Anterior cingulate cortex (tissue), 58 donors: ENCODE results near the gene TSPAN18.
A peak's percentile ranks its signal among the peaks of the same experiment; 100 is the strongest.

Experiments
- DNase-seq, 58 donors: peaks; one replicate each; lab custom pipeline; 2025; lab: John Stamatoyannopoulos, UW

Gene TSPAN18

DNA sequence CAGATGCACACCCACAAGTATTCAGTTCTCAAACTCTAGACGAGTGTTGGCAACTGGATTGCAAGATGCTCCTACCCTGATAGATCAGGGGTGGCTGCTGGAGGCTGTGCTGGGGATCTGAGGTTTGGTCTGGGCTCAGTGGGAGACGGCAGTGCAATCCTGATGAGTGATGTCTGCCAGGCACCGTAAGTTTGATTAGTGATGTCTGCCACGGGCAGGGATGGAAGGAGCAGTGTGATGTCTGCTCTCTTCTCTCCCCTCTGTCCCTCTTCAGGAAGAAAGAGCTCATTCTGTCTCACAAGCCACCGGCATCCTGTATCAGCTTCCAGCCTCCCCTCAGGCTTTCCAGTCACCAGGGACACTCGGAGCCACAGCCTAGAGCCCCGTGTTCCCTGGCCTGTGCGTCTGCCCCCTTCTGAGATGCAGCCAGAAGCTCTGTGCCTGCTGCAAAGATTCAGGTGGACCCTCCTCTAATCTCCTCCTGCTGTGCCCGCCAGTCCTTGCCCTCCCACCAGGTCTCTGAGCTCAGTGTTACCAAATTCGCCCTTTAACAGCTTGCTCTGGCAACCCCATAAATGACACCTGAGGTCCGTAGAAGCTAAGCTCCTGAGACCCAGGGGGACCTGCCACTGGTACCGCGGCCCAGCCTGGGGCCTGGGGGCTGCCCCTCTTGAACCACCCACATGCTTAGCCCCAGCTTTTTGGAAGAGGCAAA, 204.0 kb downstream of the TSPAN18 start:
- DNase-seq: no peak

DNA sequence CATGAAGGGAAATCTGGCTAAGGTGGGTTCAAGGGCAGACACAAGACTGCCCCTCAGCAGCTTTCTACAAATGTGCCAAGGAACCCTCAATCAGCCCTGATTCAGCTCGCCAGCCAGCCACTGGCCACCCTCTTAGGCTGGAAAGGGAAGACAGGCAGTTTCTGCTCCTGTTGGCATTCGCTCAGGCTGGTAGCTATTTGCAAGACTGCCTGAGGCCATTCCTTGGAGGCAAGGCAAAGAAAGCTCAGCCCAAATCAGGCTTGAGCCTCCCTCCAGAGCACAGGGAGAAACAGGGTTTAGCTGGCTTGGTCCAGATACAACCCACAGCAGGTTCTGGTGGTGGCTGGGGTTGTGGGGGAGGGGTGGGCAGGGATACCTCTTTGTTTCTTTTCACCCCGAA, 204.7 kb downstream of the TSPAN18 start:
- DNase-seq: no peak

DNA sequence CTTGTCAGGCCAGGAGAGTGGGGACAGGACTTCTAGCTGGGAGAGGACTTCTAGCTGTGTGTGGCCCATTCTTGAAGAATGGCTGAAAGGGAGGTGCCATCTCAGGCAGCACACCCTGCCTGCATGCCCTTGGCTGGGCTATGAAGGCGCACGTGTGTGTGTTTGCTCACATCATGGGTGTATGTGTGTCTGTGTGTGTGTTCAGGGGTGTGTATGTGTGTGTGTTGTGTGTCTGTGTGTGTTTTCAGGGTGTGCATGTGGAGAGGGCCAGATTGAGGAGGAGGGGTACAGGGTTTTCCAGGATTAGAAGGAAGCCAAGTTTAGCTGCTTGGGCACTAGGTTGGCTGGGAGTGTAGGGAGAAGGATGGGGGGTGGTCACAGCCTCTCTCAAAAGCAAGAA, 207.3 kb downstream of the TSPAN18 start:
- DNase-seq: no peak

DNA sequence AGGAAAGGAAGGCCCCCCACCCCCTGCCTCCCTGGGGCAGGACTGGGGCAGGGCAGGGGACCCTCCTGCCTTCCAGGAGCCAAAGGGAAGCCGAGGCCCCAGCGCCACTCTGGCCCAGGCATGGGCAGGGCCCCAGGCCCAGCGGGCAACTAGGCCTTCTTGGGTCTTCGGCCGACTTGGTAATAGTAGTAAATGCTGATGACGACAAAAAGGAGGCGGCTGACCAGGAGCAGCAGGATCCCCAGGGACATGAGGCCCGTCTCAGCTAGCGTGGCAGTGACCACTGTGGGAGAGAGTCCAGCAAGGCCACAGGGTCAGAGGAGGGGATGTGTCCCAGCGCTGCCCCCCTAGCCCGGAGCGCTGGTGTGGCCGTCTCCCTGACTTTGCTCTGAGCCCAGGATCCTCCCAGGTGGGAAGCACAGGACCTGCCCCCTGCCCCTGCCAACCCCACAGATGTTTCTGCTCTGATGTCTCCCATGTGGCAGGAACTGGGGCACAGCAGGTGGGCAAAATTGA, 208.0 kb downstream of the TSPAN18 start:
- no peak for DNase-seq

DNA sequence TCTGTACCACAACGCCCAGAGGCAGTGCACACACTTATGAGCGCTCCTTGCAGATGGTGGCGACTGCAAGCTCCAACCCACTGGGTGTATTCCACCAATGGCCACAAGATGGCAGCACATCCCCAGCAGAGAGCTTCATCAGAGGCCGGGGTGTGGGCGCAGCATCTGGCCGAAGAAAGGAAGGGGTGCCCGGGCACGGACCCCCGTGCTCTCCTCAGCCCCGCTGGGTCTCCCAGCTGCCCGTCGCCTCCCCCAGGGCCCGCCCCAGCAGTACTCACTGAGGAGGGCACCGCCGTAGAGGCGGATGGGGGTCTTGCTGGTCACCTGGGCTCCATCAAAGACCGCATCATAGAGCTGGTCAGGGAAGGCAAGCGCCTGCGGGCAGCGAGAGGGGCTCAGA, 209.8 kb downstream of the TSPAN18 start:
- DNase-seq: peak in 57 of 58 donors; percentile 32 to 92 (median 76)

DNA sequence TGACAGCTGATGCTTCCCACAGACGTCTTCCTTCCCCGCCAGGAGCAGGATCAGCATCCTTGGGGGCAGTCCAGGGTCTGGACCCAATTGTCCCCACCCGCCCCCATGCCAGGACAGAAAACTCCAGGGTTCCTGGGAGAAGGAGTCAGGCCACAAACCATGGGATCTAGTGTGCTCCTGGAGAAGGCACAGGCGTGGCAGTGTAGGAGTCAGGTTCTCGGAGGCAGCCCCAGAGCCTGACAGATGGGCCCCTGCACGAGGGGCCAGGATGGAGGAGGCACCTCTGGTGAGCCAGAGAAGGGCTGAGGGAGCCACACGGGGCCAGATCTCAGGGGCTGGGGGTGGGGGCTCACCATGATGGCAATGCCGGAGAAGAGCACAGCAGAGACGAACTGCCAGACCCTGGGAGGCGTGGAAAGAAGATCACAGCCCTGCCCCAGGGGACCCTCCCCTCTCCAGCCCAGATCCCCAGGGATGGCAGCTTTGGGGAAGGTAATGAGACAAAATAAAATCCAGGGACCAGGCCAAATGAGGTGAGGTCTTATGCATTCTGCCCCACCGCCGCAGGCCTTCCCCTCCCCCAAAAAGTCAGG, 210.3 kb downstream of the TSPAN18 start:
- peak in 1 of 58 donors; percentile 20 for DNase-seq

DNA sequence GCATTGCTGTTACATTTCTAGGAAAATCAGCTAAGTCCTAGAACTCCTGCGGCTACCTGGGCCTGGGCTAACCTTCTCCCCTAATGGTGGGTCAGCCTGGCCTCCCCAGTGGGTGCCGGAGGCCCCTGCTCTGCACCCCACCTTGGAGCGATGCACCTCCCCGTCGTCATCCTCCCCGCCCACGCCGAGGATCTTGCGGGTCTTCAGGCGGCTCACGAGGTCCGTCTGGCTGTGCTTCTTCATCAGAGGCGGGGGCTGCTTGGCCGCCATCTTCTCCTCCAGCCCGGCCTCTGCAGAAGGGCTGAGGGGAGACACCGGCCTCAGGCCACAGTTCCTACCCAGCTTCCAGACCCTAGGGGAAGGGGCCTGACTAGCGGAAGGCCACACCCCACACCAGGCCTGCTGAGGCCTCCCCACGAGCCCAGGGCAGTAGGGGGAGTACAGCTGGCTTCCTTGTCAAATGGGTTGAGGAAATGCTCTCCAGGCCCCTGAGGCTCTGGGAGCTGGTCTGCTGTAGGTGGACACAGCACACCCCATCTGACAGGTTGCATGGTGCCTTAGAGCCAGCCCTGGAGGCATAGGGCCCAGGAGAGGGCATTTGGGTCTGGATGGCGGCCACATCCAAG, 211.4 kb downstream of the TSPAN18 start:
- no peak for DNase-seq

DNA sequence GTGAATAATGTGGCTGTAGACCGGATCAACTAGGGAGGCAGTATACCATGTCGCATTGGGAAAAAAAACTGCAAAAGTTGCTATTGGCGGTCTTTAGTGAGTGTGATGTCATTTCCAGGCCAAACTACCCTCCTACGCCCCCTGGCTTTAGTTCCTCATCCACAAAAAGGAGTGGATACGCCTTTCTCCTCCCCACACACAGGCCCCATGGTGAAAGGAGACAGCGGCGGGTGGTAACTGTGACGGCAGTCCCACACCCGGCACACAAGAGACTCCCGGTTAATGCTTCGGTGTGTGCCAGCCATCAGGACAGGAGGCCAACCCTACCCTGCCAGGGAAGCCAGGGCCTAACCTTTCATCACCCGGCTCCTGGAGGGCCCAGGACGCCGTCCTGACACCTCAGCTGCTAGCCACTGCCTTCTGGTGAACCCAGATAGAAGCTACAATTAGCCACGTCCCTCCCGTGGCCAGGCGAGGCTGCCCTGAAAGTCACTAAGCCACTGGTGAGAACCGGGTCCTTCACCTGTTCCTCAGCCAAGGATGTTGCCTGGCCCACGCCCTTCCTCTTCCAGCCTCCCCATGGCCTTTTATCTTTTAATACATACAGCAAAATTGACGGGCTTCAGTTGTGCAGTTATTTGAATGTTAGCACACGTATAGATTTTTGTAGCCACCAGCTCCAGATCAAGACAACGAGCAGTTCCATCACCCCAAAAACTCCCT, 213.1 kb downstream of the TSPAN18 start:
- peak in 1 of 58 donors; percentile 26 for DNase-seq

DNA sequence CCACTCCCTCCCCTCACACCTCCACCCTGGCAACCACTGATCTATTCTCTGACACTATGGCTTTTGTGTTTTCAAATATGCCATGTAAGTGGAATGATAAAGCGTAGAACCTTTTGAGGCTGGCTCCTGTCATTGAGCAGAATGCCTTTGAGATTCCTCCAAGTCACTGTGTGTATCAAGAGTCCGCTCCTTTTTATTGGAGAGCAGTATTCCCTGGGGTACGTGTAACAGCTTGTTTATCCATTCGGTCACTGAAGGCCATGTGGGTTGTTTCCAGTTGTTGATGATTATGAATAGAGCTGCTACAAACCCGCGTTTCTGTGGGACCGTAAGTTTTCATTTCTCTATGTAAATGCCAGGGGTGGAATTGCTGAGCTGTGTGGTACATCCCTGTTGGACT, 213.6 kb downstream of the TSPAN18 start:
- no peak for DNase-seq

DNA sequence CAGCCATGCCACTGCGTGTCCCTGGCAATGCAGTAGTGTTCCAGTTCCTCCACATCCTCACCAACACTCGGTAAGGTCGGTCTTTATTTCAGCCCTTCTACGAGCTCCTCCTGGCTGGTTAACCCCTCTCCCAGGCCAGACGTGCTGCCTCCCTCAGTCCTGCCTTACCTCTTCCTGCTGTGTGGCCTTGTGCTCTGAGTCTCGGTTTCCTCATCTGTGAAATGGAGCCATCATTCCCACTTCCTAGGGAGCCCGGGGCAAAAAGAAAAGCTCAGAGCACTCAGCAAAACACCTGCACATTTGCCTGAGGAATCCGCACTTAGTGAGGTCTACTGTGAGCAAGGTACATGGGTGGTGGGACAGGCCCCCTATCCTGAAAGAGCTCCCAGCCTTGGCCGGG, 214.1 kb downstream of the TSPAN18 start:
- DNase-seq: no peak

DNA sequence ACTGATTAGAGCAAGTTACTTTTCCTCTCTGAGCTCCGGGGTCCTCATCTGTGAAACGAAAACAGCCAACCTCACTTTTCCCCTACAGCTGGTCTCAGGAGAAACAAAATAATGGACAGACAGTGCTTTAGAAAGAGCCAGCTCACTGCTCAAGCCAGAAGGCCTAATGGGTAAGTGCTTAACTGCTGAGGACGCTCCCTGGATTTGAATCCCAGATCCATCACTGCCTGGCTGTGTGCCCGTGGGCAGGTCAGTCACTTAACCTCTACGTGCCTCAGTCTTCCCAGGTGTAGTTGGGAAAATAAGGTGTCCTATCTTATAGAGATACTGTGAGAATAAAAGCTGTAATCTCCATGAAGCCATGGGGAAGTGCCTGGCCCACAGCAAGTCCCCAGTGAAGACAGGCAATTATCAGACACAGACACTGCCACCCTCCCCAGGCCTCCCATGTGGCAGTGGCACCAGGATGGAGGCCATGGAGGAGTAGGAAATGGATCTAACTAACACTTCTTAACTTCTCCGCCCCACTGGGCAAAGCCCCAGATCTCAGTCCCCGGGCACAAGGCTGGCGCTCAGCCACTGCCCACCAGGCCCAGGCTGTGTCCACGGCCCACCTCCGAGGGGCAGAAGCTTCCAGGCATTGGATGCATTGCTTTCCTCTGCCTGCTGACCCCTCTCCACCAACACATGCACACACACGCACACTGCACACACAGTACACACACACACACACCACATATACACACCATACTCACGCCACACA, 214.7 kb downstream of the TSPAN18 start:
- DNase-seq: no peak

DNA sequence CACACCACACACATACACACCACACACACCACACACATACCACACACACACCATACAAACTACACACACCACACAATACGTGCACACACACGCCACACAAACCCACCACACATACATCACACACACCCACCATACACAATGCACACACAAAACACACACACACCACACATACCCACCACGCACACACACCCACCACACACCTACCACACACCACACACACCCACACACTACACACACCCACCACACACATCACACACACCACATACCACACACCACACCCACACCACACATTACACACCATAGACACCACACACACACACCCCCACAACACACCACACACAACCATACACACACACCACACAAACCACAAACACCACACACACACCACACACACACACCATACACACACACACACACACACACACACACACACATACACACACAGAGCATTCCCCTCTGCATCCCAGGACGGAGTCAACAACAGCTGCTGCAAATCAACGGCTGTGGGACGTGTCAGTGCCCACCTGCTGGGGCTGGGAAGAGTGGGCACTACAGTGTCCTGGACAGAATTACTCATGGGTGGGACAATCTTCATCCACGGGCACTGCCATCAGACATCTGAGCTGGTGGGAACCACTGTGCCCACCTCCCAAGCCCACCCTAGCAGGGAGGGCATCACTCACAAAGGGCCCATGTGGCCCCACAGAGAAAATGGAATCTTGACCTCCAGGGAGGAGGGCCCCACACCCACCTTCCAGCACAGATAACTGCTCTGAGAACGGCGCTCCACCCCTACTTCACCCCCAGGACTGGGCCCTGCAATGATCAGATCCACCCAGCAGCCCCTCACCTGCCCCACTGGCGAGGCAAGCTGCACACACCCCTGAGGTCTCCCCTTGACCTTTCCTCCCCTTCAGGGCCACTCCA, 215.5 kb downstream of the TSPAN18 start:
- no peak for DNase-seq

DNA sequence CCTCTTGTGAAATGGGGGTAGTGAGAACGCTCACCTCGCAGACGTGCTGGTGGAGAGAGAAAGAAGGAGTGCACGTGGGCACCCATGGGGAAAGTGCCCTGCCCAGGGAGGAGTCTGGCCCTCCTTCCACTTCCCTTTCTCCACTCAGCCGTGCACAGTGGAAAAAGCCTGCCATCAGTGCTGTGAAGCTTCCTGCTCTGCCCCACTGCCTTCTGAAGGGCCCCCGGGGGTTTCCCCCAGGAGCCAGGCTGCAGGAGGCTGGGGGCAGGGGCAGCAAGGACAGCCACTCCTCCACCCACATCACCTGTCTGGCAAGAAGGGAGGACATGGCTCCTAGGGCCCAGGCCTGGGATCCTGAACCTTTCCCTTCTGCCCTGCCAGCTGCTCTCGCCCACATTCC, 216.4 kb downstream of the TSPAN18 start:
- peak in 2 of 58 donors; percentile 5 to 20 for DNase-seq

DNA sequence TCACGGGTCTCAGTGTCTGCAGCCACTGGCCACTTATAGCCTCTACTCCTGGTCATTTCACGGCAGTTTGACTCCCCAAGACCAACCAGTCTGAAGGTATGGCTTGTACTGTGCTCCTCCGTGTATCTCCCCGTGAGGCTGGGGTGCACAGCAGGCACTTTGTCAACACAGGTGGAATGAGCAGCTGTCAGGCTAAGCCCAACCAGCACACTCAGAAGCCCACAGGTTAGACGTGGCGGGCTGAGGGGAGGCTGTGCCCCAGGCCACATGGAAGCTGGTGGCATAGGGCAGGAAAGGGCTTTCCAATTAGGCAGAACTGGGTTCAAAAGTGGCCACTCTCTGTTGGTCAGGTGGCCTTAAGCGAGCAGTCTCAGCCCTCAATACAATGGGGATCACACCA, 216.9 kb downstream of the TSPAN18 start:
- DNase-seq: no peak

DNA sequence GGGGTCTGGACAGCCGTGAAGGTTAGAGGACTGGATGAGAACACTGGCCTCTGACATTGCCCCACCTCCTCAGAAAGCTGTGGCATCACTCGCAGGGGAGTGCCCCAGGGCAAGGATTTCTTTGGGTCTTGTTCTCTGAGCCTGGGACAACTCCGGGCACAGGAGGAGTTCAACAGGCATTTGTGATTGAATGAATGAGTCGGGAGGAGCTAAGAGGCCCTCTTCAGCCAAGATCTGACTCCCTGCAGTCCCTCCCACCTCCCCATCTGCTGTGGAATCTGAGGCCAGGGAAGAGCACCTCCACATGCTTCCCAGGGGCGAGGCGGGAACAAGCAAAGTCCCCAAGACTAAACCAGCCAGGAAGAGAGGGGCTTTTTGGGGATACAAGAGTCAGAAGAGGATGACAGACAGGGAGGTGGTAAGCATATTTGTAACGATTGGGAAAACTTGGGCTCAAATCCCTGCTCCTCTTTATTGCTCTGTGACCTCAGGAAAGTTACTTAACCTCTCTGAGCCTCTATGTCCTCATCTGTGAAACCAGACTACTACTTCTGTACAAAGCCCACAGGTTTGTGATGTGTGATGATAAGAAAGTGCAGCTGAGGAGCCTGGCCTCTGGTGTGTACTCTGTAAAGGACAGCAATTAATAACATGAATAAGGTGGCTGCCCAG, 217.6 kb downstream of the TSPAN18 start:
- DNase-seq: no peak

DNA sequence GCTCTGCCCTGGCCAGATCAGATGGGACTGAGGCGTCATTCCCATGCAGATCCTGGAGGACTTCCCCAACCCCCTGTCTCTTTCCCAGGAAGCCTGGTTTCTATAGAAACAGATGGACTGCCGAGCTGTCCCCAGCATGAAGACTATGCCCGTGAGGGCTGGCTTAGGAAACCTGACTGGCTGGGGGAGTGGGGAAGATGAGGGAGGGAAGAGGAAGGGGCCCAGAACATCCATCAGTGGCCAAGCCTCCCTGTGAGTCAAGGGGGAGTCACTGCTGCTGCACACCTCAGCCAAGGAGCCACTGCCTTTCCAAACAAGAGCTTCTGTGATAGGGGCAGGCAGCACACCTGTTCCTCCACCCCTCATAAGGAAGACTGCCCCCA, 218.1 kb downstream of the TSPAN18 start:
- DNase-seq: no peak

DNA sequence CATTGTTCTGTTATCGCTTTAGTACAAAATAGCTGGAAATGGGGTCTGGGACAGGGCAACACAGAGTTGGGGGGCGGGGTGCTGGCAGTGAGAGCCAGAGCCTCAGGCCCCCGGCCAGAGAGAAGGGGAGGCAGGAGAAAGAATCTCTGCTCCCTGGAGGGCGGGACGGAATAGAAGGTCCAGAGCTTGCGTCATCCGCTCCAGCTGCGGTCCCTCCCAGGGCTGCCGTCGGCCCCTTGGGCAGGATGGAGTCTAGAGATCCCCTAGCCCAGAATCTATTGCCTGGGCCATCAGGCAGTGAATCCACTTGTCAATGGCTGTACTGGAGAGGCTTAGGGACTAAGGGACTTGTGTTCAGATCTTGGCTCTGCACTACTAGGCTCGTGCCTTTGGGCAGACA, 218.9 kb downstream of the TSPAN18 start:
- DNase-seq: no peak

DNA sequence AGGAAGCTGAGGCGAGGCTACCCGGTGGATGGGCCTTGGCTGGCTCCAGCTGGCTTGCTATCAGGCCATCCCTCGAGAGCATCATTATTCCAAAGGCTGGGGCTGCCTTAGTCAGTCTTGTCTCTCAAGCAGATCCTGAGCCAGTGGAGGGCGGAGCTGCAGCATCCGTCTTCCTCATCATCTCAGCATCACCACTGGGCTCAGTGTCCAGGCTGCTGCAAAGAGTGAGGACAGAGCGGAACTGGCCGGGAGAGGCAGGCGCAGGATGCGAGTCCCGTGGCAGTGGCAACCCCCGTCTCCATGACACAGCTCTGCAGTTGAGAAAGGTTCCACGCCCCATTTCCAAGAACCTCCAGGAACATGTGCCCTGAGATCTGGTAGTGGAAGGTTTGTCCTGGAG, 219.5 kb downstream of the TSPAN18 start:
- DNase-seq: peak in 18 of 58 donors; percentile 15 to 55 (median 26)

DNA sequence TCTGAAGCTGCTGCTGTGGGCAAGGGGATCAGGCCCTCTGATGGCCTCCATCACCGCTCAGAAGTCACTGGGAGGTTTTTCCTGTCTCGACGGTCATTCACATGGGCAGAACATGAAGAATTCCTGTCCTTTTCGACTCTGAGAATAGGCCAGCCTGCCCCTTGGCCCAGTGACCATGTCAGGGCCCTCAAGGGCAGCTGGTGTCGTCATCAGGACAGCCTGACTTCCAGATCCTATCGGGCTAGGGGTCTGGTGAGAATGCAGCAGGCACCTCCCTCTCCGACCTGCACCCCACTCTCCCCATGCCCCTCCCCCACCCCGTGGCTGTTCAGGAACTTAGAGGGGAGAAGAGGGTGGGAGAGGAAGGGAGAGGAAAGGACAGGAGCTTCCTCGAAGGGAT, 220.4 kb downstream of the TSPAN18 start:
- DNase-seq: no peak
